Naive thymus-derived CD4-positive, alpha-beta T cell (primary cell): ENCODE data around the gene NASP. TPM values are rescaled to one million over a fixed set of nuclear protein-coding genes. Genes with fewer than 3 reads are reported as not detected.
A peak's percentile ranks its signal among the peaks of the same experiment; 100 is the strongest.

Source experiments
- ATAC-seq: fragments of 150-1000 bp; cut with Tn5 transposase; 2 replicates; pipeline ENCODE4 v1.10.0; 2021; ENCODE audit warnings: mild to moderate bottlenecking, moderate library complexity
- CTCF ChIA-PET: fragments of 350-600 bp; sonication (Branson Sonifier 250); formaldehyde crosslinking; loops from one replicate; lab custom pipeline; 2021; ENCODE audit warnings: antibody characterized with exemption; lab: Charles Lee
- POLR2A ChIA-PET: fragments of 350-600 bp; sonication (Branson Sonifier 250); formaldehyde crosslinking; loops from one replicate; lab custom pipeline; 2021; ENCODE audit warnings: antibody characterized with exemption, inconsistent platforms; lab: Charles Lee
- DNase-seq, 9 donors: peaks; one replicate each; pipeline versions ENCODE4 v3.0.0 to v3.0.0-alpha.2; 2020 to 2022; ENCODE audit warnings: mixed read lengths in 1 of 9
- H3K27ac ChIP-seq: one replicate; pipeline ENCODE4 v1.7.0; 2013; ENCODE audit warnings: mild to moderate bottlenecking, low read depth, low read length, moderate library complexity
- H3K27me3 ChIP-seq, 2 donors: one replicate each; pipeline ENCODE4 v1.7.0; 2013; ENCODE audit warnings: low read length in 2 of 2, mild to moderate bottlenecking in 2 of 2, moderate library complexity in 2 of 2; ENCODE audit not compliant: control insufficient read depth in 2 of 2, insufficient read depth in 2 of 2
- H3K36me3 ChIP-seq, 3 experiments: 1 replicate in 2 of 3; 2 replicates in 1 of 3; pipeline ENCODE4 v1.7.0; 2013; ENCODE audit warnings: low read length in 3 of 3, mild to moderate bottlenecking in 3 of 3, moderate library complexity in 1 of 3; ENCODE audit not compliant: insufficient read depth in 3 of 3, control insufficient read depth in 2 of 3
- H3K4me1 ChIP-seq, 2 donors: one replicate each; pipeline ENCODE4 v1.7.0; 2013; ENCODE audit warnings: low read length in 2 of 2, mild to moderate bottlenecking in 2 of 2, moderate library complexity in 1 of 2; ENCODE audit not compliant: control insufficient read depth in 2 of 2, insufficient read depth in 2 of 2
- H3K4me3 ChIP-seq: 2 replicates; pipeline ENCODE4 v1.7.0; 2013; ENCODE audit warnings: mild to moderate bottlenecking, low read length
- H3K9me3 ChIP-seq, 3 experiments: 1 replicate in 2 of 3; 2 replicates in 1 of 3; pipeline ENCODE4 v1.7.0; 2013; ENCODE audit warnings: low read length in 3 of 3; ENCODE audit not compliant: control insufficient read depth in 2 of 3
- H3K27ac Mint-ChIP-seq, 9 donors: one replicate each; pipeline ENCODE4 v1.8.0; 2020 to 2022; ENCODE audit warnings: mixed read lengths in 9 of 9, mild to moderate bottlenecking in 8 of 9, moderate library complexity in 5 of 9, inconsistent platforms in 2 of 9
- H3K27me3 Mint-ChIP-seq, 5 donors: one replicate each; pipeline ENCODE4 v1.8.0; 2021 to 2022; ENCODE audit warnings: mixed read lengths in 5 of 5, mild to moderate bottlenecking in 1 of 5
- H3K36me3 Mint-ChIP-seq, 5 donors: one replicate each; pipeline ENCODE4 v1.8.0; 2020 to 2022; ENCODE audit warnings: mixed read lengths in 5 of 5, mild to moderate bottlenecking in 3 of 5, inconsistent platforms in 1 of 5
- H3K4me1 Mint-ChIP-seq, 7 donors: one replicate each; pipeline ENCODE4 v1.8.0; 2020 to 2022; ENCODE audit warnings: mixed read lengths in 7 of 7, mild to moderate bottlenecking in 3 of 7, inconsistent platforms in 1 of 7
- H3K4me3 Mint-ChIP-seq, 10 donors: one replicate each; pipeline ENCODE4 v1.8.0; 2020 to 2022; ENCODE audit warnings: mild to moderate bottlenecking in 10 of 10, mixed read lengths in 10 of 10, moderate library complexity in 6 of 10, inconsistent platforms in 2 of 10
- H3K9me3 Mint-ChIP-seq, 11 donors: one replicate each; pipeline ENCODE4 v1.8.0; 2020 to 2022; ENCODE audit warnings: mixed read lengths in 11 of 11, mild to moderate bottlenecking in 4 of 11, inconsistent platforms in 1 of 11, moderate library complexity in 1 of 11
- intact Hi-C, 2 donors: fragments of 100-400 bp; cut with micrococcal nuclease; formaldehyde crosslinking; loops; one replicate each; pipeline ENCODE4 v1.15.1; 2023
- polyA plus RNA-seq, 2 donors: library from polyadenylated mRNA; unstranded; fragments of 300-500 nt; fragmentation: Illumina TruSeq; gene quantifications; one replicate each; pipeline ENCODE4 v1.2.3, GENCODE V29; 2021
- total RNA-seq, 6 experiments: library from RNA in 5 of 6; stranded (reverse) in 5 of 6; gene quantifications; 1 replicate in 5 of 6; 2 replicates in 1 of 6; pipeline ENCODE4 v1.2.3 and lab custom pipeline; 2021 to 2026

Gene NASP
- total and polyA plus RNA-seq, 7 experiments from 2014 or later = 70.5 to 173 (median 84.0) TPM

DNA sequence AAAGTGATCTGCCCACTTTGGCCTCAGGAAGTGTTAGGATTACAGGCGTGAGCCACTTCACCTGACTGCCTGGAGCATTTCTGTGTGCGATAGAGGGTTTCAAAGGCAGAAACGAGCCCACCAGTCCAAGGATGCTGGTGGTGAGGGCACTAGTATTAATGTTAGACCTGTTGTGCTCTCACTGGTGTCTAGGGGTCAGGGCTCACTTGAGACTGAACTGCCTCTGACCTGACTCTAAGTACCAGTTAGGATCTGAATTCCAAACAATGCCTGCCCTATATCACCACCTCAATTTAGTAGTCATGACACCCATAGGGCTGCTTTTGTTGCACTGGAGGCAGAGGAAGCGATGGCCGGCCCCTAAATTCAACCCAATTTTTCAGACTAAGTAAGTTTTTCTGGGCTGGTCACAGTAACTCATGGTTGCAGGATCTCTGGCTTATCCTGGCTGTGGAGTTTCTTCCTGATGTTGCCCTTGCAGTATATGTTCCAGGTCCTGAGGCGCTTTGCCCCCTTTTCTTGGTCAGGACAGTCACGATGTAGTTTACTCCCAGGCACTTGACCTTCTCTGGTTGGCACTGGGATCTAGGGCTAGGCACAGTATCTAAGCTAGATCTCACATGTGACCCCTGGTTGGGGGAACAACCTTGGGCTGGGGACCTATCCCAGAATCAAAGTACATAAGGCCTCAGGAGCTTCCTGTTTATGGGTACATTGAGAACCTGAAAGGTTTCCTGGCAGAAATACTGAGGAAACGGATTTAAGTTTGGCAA is 35.5 kb downstream of the NASP start:
- ATAC-seq (no peak), DNase-seq (no peak)
- H3K4me1 ChIP-seq = peaks cover 0 to 7% of the 10 kb centered on the region in 2 donors
- H3K4me3 ChIP-seq = no peak overlapping the region
- H3K27ac ChIP-seq = peak overlapping the region; percentile 50
- POLR2A ChIA-PET = no interaction called here
- H3K36me3 ChIP-seq = peaks cover 7 to 59% (median 18%) of the 10 kb centered on the region in 3 experiments
- CTCF ChIA-PET = no interaction called here
- H3K27me3 Mint-ChIP-seq = no peaks in the 10 kb centered on the region
- peaks cover 12 to 42% (median 21%) of the 10 kb centered on the region in 5 donors for H3K36me3 Mint-ChIP-seq
- peak overlapping the region; percentile 43 to 90 (median 83) for H3K27ac Mint-ChIP-seq
- H3K27me3 ChIP-seq = no peaks in the 10 kb centered on the region
- H3K9me3 Mint-ChIP-seq = peaks cover 0 to 2% (median 0%) of the 10 kb centered on the region in 11 donors
- peaks cover 0 to 19% (median 12%) of the 10 kb centered on the region in 7 donors for H3K4me1 Mint-ChIP-seq
- intact Hi-C loops = no loop called here
- no peaks in the 10 kb centered on the region for H3K9me3 ChIP-seq
- H3K4me3 Mint-ChIP-seq = no peak overlapping the region

DNA sequence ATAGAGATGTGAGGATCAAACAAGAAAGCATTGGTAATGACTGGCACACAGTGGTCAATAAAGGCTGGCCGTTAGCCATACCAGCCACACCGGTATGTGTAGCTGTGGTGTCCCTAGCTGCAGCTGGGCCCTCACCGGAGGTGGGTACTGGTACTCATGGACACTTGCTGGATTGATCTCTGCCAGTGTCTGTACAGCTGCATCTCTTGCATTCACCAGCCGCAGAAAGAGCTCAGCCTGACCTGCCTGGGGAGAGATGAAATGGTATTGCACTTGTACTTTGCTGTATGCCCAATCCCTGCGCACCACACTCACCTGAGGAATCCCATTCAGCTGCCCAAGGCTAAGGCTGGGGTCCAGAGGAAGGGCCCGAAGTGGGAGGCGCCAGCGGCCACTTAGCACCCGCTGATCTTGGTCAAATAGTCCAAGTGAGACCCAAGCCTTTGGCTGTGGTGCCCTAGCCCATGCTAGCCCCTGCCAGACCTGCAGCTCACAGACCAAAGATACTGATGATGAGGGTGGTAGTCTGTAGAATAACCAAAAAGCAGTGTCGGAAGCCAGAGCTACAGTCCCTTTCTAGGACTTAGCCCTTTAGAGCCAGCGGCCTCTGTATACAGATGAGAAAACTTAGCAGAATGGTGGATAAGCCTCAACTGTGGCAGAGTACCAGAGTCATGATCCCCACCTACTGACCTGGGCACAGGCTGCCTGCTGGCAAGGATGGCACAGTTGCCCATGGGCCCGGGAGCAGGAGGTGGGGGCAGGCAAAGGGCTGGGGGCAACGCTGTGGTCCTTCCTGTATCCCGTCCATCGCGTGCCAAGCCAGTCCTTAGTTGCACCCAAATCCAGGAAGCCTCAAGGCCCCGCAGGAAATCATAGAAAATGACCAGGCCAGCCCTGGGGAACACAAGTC is 37.0 kb downstream of the NASP start:
- intact Hi-C loops = no loop called here
- Mint-ChIP-seq H3K4me3 (no peak overlapping the region), H3K9me3 (peaks cover 0 to 2% (median 0%) of the 10 kb centered on the region in 11 donors), H3K4me1 (peaks cover 0 to 19% (median 12%) of the 10 kb centered on the region in 7 donors), H3K27ac (peak overlapping the region in 8 of 9 donors; percentile 21 to 90 (median 76)), H3K27me3 (no peaks in the 10 kb centered on the region), H3K36me3 (peaks cover 7 to 37% (median 18%) of the 10 kb centered on the region in 5 donors)
- Histone ChIP-seq H3K9me3 (no peaks in the 10 kb centered on the region), H3K27me3 (no peaks in the 10 kb centered on the region), H3K36me3 (peaks cover 4 to 45% (median 11%) of the 10 kb centered on the region in 3 experiments), H3K4me3 (no peak overlapping the region), H3K4me1 (peaks cover 0 to 7% of the 10 kb centered on the region in 2 donors), H3K27ac (no peak overlapping the region)
- DNase-seq = no peak
- ChIA-PET CTCF (no interaction called here), POLR2A (interaction anchor here (0.6 kb wide), 1 partner anchor 753 kb away, joined by 3 read pairs; no protein-coding TSS in a partner anchor)
- ATAC-seq = no peak

DNA sequence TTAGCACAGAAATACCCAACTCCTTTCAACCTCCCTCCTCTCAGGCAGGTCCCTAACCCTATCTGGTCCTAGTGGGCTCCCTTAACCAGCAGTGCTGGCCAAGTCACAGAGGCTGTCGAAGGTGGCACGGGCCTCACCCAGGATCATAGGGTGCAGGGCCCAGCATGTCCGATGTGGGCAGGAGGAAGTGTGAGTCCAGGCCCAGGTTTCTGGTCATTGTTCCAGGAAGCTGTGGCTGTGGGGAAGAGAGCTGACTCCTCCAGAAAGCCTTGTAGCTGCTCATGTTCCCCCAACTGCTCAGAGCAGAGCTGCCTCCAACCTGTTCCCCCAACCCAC is 37.6 kb downstream of the NASP start:
- Histone ChIP-seq H3K4me3 (no peak overlapping the region), H3K9me3 (no peaks in the 10 kb centered on the region), H3K27ac (no peak overlapping the region), H3K36me3 (peaks cover 0 to 40% (median 5%) of the 10 kb centered on the region in 3 experiments), H3K27me3 (no peaks in the 10 kb centered on the region), H3K4me1 (peaks cover 0 to 7% of the 10 kb centered on the region in 2 donors)
- ChIA-PET CTCF (interaction anchor here (0.6 kb wide), 1 partner anchor 258 kb away, joined by 3 read pairs; no protein-coding TSS in a partner anchor), POLR2A (no interaction called here)
- H3K4me3 Mint-ChIP-seq = no peak overlapping the region
- intact Hi-C loops = no loop called here
- peaks cover 0 to 19% (median 12%) of the 10 kb centered on the region in 7 donors for H3K4me1 Mint-ChIP-seq
- no peak for DNase-seq
- no peak for ATAC-seq
- peak overlapping the region in 6 of 9 donors; percentile 8 to 85 (median 76) for H3K27ac Mint-ChIP-seq
- H3K27me3 Mint-ChIP-seq = no peaks in the 10 kb centered on the region
- H3K36me3 Mint-ChIP-seq = peaks cover 7 to 32% (median 14%) of the 10 kb centered on the region in 5 donors
- peaks cover 0 to 2% (median 0%) of the 10 kb centered on the region in 11 donors for H3K9me3 Mint-ChIP-seq

DNA sequence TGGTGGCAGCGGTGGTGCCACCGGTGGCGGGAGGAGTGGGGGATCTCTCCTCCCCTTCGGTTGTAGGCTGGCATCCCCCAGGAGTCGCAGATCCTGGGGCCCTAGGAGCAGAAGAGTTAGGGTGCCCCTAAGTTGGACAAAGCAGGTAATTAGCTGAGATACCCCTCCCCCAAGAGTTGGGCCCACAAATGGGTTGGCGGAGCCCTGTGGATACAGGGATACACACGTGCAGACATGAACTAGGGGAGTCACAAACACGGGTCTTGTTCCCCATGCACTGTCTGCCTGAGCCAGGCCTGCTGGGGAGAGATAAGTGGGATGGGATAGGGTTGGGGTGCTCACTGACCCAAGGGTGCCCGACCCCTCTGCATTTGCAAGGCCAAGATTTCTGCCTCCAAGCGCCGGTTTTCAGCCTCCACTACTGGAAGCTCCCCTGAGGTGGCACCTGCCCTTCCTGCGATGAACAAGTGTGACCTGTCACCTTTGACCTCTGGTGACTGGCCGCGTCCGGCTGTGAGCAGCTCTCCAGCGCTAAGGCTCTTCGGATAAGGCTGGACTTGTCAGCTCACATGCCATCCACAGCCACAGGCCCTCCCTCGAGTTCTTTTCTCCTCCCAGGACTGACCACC is 38.2 kb downstream of the NASP start:
- H3K4me3 Mint-ChIP-seq = no peak overlapping the region
- peak overlapping the region in 2 of 9 donors; percentile 77 to 85 for H3K27ac Mint-ChIP-seq
- no peaks in the 10 kb centered on the region for H3K9me3 ChIP-seq
- H3K4me3 ChIP-seq = no peak overlapping the region
- peaks cover 7 to 37% (median 12%) of the 10 kb centered on the region in 5 donors for H3K36me3 Mint-ChIP-seq
- ChIA-PET CTCF (interaction anchor here (0.6 kb wide), 1 partner anchor 258 kb away, joined by 3 read pairs; no protein-coding TSS in a partner anchor), POLR2A (no interaction called here)
- peaks cover 0 to 19% (median 12%) of the 10 kb centered on the region in 7 donors for H3K4me1 Mint-ChIP-seq
- H3K36me3 ChIP-seq = peaks cover 0 to 38% (median 4%) of the 10 kb centered on the region in 3 experiments
- peaks cover 0 to 7% of the 10 kb centered on the region in 2 donors for H3K4me1 ChIP-seq
- H3K27ac ChIP-seq = no peak overlapping the region
- intact Hi-C loops = no loop called here
- H3K27me3 ChIP-seq = no peaks in the 10 kb centered on the region
- no peak for ATAC-seq
- peaks cover 0 to 3% (median 0%) of the 10 kb centered on the region in 11 donors for H3K9me3 Mint-ChIP-seq
- DNase-seq = no peak
- H3K27me3 Mint-ChIP-seq = no peaks in the 10 kb centered on the region

DNA sequence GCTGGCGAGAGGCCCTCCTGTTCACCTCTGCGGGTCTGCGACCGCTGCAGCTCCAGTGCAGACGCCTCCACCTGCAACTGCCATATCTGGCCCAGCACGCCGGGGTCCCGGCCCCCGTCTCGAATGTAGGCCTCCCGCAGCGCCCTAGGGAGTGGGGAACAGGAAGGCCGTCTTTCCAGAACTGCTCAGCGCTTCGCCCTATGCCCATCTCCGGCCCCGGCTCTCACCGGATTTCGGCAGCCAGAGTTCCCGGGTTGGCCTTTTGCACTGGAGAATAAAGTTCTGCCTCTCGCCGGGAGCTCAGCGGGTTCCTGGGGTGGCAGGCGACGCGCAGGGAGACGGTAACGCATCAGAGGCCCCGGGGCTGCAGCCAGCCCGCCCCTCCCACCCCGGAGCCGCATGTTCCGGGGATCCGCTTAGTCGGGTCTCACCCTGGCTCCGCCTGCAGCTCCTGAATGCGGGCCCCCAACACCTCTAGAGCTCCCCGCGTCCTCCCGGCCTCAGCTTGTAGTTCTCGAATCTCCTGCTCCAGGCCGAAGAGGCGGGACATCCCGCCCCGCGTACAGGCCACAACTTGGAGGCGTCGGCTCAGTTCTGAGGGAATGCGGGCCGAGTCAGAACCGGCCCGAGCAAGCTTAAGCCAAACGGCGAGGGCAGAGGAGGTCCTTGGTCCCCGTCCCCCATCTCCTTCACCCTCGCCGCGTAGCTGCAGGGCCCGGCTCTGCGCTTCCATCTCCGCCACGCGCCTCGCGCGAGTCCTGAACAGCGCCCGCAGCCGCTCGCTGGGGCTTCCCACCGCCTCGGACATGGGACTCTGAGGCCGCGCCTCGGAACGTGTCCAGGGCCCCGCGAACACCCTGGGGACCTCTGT is 38.9 kb downstream of the NASP start:
- Mint-ChIP-seq H3K9me3 (peaks cover 0 to 1% (median 0%) of the 10 kb centered on the region in 11 donors), H3K36me3 (peaks cover 7 to 39% (median 12%) of the 10 kb centered on the region in 5 donors), H3K4me3 (no peak overlapping the region), H3K27me3 (no peaks in the 10 kb centered on the region), H3K4me1 (peaks cover 0 to 19% (median 12%) of the 10 kb centered on the region in 7 donors), H3K27ac (no peak overlapping the region)
- no peak overlapping the region for H3K27ac ChIP-seq
- H3K9me3 ChIP-seq = no peaks in the 10 kb centered on the region
- intact Hi-C loops = no loop called here
- H3K27me3 ChIP-seq = no peaks in the 10 kb centered on the region
- CTCF ChIA-PET = no interaction called here
- H3K4me3 ChIP-seq = no peak overlapping the region
- POLR2A ChIA-PET = no interaction called here
- H3K36me3 ChIP-seq = peaks cover 0 to 38% (median 0%) of the 10 kb centered on the region in 3 experiments
- H3K4me1 ChIP-seq = peaks cover 0 to 7% of the 10 kb centered on the region in 2 donors
- DNase-seq (peak in 1 of 9 donors; percentile 5), ATAC-seq (no peak)
